Nucleus accumbens (tissue), 56 donors: ENCODE measurements around the gene TMEM59.
"Not testable (repeated sequence)": the region's sequence is repeated elsewhere in the genome, so short reads cannot be mapped to it uniquely, and the experiment has no call there.

Experiments used
- DNase-seq, 56 donors: peaks; one replicate each; lab custom pipeline; 2025; lab: John Stamatoyannopoulos, UW

The TMEM59 gene

GRCh38 chr1:54014009-54014629 is 38.9 kb downstream of the TMEM59 start:
- DNase-seq = no peak

- DNase-seq = no peak
Observed at GRCh38 chr1:54013393-54014008, 39.5 kb downstream of the TMEM59 start.

GRCh38 chr1:54012863-54013262 is 40.1 kb downstream of the TMEM59 start:
- DNase-seq = no peak

- DNase-seq = no peak
Observed at GRCh38 chr1:54012008-54012325, 41.0 kb downstream of the TMEM59 start.

- DNase-seq = no peak
Observed at GRCh38 chr1:54011316-54012007, 41.5 kb downstream of the TMEM59 start.

GRCh38 chr1:54010415-54011117 is 42.4 kb downstream of the TMEM59 start:
- no peak for DNase-seq

- no peak for DNase-seq
Observed at GRCh38 chr1:54009406-54009805, 43.6 kb downstream of the TMEM59 start.

GRCh38 chr1:54008876-54009275 is 44.1 kb downstream of the TMEM59 start:
- DNase-seq = no peak

- no peak for DNase-seq
Observed at GRCh38 chr1:54007613-54008012, 45.4 kb downstream of the TMEM59 start.

- no peak for DNase-seq
Observed at GRCh38 chr1:54006508-54006907, 46.5 kb downstream of the TMEM59 start.

GRCh38 chr1:54004481-54005049 is 48.4 kb downstream of the TMEM59 start:
- no peak for DNase-seq

- DNase-seq = not testable (repeated sequence)
Observed at GRCh38 chr1:54003750-54004480, 49.1 kb downstream of the TMEM59 start.

- no peak for DNase-seq
Observed at GRCh38 chr1:54003249-54003646, 49.8 kb downstream of the TMEM59 start.

GRCh38 chr1:54002544-54003248 is 50.3 kb downstream of the TMEM59 start:
- no peak for DNase-seq

- no peak for DNase-seq
Observed at GRCh38 chr1:54001591-54001990, 51.4 kb downstream of the TMEM59 start.

GRCh38 chr1:53999920-54000319 is 53.1 kb downstream of the TMEM59 start:
- no peak for DNase-seq

GRCh38 chr1:53998223-53998622 is 54.8 kb downstream of the TMEM59 start:
- no peak for DNase-seq

GRCh38 chr1:53995683-53996082 is 57.3 kb downstream of the TMEM59 start:
- no peak for DNase-seq

- not testable (repeated sequence) for DNase-seq
Observed at GRCh38 chr1:53994516-53994915, 58.5 kb downstream of the TMEM59 start.
